ENCODE measurements around the gene RBAK.
"Not testable (repeated sequence)": the region's sequence is repeated elsewhere in the genome, so short reads cannot be mapped to it uniquely, and the experiment has no call there.

The RBAK gene

DNA sequence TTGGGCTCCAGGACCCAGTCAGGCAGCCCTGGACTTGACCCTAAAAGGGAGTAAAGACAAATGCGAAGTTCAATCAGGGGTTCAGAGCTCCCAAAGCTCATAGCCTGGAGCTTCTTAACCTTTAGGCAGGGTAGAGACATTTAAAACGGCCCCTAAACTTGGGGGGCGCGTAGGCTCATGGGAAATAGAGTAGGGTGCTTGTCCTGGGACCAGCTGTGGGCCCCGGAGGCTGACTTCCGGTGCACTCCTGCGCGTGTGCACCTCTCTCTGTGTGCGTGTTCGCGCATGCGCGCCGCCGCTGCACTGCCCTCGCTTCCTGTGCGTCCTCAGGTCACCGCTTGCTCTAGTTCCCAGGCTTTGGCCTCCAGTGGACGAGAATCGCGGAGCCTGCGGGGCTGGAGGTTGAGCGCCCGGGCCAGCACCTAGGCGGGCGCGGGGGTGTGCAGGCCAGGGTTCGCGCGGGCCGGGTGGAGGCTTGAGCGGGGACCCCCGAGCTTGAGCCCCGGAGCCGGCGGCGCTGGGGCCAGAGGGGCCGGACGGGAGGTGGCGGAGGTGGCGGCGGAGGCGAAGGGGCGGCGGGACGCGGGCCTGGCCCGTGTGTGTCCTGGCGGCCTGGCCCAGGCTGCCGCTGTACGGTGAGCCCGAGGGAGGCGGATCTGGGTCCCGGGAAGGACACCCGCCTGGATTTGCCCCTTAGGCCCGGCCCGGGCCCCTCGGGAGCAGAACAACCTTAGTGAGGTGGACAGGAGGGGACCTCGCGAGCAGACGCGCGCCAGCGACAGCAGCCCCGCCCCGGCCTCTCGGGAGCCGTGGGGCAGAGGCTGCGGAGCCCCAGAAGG is at the start of gene RBAK:
Gene RBAK, plus strand, starts transcription at position 303 of the 839 bp plus-strand sequence. CDS start 2,217 bp downstream, outside the sequence.
- no peak for FAIRE-seq

GRCh38 chr7:4996696-4997222 is 48.9 kb upstream of the RBAK start:
- FAIRE-seq: no peak

DNA sequence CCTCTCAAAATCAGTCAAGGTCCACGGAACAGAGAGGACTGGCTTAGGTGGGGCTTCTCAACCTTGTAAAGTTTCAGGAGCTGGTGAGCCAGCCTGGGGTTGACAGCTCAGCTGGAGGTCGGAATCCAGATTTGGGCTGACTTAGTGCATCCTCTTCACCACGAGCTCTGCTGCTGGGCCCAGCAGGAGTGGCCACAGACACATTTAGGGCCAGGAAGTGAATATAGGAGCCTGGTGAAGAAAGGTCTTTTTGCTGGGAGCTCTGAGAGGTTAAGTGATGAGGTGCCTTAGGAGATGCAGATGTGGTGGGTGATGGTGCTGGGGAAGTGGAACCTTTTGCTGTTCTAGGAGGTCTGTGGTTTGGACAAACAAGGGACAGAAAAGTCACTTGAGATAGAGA is 47.4 kb upstream of the RBAK start:
- FAIRE-seq: no peak

GRCh38 chr7:4998910-4999309 is 46.8 kb upstream of the RBAK start:
- no peak for FAIRE-seq

DNA sequence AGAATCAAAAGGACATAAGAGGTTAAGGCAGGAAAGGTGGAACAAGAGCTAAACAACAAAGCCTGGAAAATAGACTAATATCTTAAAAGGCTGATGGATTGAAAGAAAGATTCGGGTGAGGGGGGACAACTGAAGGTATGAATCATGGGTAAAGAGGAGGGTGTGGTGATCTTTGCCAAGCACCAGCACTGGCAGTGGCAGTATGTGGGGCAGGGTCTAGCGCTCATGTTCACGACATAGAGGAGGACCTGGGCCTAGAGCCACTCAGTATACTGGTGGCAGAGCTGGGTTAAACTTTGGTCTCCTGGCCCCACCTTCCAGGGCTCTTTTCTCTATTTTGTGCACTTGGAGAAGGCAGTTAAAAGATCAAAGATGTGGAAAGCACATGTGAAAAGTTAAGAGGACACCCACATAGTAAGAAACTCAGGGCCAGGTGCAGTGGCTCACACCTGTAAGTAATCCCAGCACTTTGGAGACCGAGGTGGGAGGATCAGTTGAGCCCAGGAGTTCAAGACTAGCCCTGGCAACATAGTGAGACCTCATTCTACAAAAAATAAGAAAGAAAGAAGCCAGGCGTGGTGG is 46.2 kb upstream of the RBAK start:
- FAIRE-seq: no peak

DNA sequence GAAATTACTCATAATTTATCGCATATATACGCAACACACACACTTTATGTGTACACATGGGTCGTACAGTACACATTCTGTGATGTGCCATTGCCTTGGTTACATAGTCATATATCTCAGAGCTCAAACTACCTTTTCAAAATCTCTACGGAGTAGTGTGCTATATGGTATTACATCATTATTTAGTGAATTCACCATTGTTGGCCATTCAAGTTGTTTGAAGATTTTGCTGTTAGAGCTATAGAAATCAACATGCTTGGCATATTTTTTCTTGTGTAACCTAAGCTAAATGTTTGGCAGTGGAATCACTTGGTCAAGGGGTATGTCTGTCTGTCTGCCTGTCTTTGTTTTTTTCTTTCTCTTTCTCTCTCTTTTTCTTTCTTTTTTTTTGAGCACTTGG is 44.7 kb upstream of the RBAK start:
- no peak for FAIRE-seq

- no peak for FAIRE-seq
Observed at GRCh38 chr7:5001911-5002310, 43.7 kb upstream of the RBAK start.

DNA sequence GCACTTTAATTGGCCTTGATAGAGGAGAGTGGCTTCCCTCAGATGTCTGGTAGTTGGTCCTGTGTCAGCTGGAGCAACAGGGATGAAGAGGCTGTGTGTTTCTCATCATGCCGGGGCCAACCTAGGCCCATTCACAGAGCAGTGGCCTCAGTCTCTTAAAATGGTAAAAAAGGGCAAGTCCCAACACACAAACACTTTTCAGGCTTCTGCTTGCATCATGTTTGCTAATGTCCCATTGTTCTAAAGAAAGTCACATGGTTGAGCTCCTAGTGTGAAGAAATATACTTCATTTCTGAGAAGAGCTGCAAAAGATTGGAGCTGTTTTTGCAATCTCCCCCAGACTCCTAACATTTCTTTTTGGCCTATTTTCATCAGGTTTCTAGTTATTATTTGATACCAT is 40.6 kb upstream of the RBAK start:
- FAIRE-seq: no peak

DNA sequence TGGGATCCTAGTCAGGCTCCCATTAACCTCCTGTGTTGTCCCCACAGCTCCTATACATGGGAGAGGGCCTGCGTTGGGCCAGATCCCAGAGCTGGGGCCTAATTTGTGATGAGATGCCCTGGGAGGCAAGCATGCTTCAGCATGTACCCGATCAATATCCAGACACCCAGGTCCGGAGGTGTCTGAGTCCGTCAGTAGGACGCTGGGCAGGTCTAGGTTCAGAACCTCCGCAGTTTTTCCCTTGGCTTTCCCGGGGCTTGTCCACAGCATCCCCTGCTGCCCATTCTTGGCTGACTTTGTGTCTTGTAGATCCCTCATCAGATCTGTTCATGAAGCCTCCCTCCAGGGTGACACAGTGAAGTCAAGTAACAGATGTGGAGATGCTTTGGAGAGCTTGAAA is 32.7 kb upstream of the RBAK start:
- FAIRE-seq: no peak

DNA sequence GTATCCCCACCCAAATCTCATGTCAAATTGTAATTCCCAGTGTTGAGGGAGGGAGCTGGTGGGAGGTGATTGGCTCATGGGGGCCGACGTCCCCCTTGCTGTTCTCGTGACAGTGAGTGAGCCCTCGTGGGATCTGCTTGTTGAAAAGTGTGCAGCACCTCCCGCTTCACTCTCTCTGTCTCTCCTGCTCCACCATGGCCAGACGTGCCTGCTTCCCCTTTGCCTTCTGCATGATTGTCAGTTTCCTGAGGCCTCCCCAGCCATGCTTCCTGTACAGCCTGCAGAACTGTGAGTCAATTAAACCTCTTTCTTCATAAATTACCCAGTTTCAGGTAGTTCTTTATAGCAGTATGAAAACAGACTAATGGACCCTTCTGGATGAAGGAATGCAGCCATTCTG is 29.7 kb upstream of the RBAK start:
- not testable (repeated sequence) for FAIRE-seq

GRCh38 chr7:5017626-5018025 is 28.0 kb upstream of the RBAK start:
- FAIRE-seq: not testable (repeated sequence)

GRCh38 chr7:5020098-5020497 is 25.6 kb upstream of the RBAK start:
- FAIRE-seq: no peak

DNA sequence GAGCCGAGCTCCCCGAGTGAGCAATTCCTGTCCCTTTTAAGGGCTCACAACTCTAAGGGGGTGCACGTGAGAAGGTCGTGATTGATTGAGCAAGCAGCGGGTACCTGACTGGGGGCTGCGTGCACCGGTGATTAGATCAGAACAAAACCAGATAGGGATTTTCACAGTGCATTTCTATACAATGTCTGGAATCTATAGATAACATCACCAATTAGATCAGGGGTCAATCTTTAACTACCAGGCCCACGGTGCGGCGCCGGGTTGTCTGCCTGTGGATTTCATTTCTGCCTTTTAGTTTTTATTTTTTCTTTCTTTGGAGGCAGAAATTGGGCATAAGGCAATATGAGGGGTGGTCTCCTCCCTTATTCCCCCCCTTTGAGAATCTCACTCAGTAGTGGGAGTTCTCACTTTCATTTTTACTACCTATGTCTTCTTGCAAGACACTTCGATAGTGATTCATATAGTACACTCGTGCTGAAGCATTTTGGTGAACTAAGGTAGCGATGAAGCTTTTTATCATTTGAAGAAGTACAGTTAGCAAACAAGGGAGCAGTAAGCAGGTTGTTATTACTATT is 24.6 kb upstream of the RBAK start:
- not testable (repeated sequence) for FAIRE-seq

DNA sequence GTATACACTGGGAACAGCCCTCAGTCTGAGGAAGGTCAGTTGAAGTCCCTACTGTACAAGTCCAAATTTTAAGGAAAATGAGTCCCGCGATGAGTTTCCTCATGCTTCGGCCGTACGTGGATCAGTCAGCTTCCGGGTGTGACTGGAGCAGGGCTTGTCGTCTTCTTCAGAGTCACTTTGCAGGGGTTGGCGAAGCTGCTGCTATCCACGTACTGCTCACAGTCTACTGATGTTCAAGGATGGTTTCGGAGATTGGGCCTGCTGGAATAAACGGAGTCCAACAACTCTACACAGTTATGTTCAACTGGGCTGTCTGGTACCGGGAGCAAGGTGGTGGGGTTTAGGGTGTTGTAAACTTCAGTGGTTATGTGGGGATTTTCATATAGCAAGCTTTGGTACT is 22.0 kb upstream of the RBAK start:
- not testable (repeated sequence) for FAIRE-seq

- FAIRE-seq: not testable (repeated sequence)
Observed at GRCh38 chr7:5027796-5028410, 17.8 kb upstream of the RBAK start.

DNA sequence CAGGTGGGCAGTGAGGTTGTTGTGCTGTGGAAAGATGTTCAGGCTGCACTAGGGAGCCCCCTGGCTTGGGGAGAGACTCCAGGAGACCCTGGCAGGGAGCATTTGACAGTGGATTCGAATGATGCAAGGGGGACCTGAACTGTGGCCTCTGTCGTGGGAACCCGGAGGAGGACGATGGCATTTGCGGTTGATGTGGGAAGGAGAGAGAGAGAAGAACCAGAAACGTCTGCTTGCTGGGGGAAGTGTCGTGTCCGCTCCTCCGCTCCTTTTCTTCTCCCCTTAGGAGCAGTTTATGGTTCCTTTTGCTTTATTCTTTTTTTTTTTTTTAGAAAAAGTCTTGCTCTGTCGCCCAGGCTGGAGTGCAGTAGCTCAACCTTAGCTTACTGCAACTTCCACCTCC is 12.5 kb upstream of the RBAK start:
- not testable (repeated sequence) for FAIRE-seq

GRCh38 chr7:5035276-5035675 is 10.4 kb upstream of the RBAK start:
- no peak for FAIRE-seq

DNA sequence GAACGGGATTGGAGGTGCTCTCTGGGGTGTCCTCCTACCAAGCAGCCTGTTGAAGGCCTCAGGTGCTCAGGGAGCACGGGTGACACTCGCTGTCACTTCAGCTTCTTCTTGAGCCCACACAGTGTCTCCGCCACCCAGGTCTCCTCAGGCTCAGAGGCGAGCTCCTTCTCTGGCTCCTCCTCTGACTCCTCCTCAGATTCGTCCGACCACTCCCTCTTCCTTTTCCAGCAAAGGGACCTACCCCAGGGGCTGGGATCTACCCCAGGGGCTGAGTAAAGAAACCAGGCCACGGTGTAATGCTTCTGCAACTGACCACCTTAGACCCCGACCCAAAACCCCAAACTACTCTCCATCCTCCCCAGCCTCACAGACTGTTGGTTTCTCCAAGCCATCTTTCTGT is 9.2 kb upstream of the RBAK start:
- no peak for FAIRE-seq

GRCh38 chr7:5041047-5041446 is 4.6 kb upstream of the RBAK start:
- FAIRE-seq: no peak

DNA sequence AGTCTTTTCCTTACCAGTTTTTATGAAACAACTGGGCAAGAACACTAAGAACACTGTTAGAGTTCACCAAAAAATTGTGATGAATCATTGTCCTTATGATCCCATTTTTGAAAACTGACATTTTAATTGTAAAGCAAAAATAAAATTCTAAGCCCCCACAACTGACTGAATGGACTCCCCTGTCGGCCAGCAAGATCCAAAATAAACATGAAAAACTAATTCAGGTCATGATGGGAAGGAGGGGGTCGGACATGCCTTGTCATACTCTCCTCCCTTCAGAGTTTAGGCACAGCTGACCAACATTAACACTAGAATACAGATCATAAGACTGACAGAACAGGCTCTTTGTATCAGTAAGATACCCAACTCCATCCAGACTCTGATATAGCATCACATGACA is 2.0 kb upstream of the RBAK start:
- no peak for FAIRE-seq

DNA sequence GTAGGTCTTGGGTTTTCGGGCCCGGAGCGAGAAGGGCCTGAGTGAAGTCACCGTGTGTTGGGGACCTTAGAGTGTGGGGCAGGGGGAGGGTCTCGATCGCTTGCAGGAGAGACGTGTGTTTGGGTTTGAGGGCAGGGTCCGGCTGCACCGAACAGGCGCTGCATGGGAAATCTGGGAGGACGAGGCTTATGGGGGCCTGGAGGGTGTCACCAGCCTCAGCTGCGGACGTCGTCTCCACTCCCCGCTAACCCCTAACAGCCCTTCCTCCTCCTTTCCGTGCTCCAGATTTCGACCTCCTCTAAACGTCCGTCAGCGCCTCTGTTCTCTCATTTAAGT is 705 bp downstream of the RBAK start:
- FAIRE-seq: not testable (repeated sequence)

GRCh38 chr7:5047127-5047526 is 1.5 kb downstream of the RBAK start:
- not testable (repeated sequence) for FAIRE-seq

- FAIRE-seq: no peak
Observed at GRCh38 chr7:5050676-5051075, 5.0 kb downstream of the RBAK start.

DNA sequence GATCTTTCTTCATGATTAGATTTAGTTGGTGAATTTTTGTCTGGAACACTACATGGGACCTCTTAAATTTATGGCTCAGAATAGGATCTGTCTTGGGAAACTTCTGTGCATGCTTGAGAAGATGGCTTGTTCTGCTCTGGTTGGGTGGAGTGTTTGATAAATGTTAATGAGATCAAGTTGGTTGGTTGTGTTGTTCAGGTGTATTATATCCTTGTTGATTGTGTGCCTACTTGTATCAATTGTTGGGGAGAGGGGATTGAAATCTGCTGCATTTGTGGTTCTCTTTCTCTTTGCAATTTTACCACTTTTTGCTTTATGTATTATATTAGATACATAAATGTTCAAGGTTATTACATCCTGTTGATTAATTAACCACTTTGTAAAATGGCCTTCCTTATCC is 6.1 kb downstream of the RBAK start:
- not testable (repeated sequence) for FAIRE-seq

All from islet of Langerhans (tissue), 1 donor.